Measurements from ENCODE around the gene PDCD7. TPM values are rescaled to one million over a fixed set of nuclear protein-coding genes. Genes with fewer than 3 reads are reported as not detected.
"Not testable (repeated sequence)": the region's sequence is repeated elsewhere in the genome, so short reads cannot be mapped to it uniquely, and the experiment has no call there.

Gene PDCD7
- 32.6 and 43.7 TPM in 2 replicates for total RNA-seq (2014; rRNA removed; shearing (Covaris generic); ENCODE audit: low replicate concordance)

- no peaks in the 10 kb centered on the region for H3K27me3 ChIP-seq
- peak; percentile 87 for DNase-seq
- peaks cover 27% of the 10 kb centered on the region for H3K36me3 ChIP-seq
- H3K9me3 ChIP-seq, result peaks cover 6% of the 10 kb centered on the region
- H3K4me3 ChIP-seq, result peak within 1 kb of the TSS; percentile 94
Observed at GRCh38 chr15:65133548-65134200, at the start of gene PDCD7. TSS of gene PDCD7 (minus strand) at chr15:65133808. CDS start at chr15:65133781, 27 bp downstream.

- Histone ChIP-seq H3K4me3 (no peak overlapping the region), H3K9me3 (no peaks in the 10 kb centered on the region), H3K27me3 (no peaks in the 10 kb centered on the region), H3K36me3 (peaks cover 48% of the 10 kb centered on the region)
- no peak for DNase-seq
Observed at GRCh38 chr15:65182538-65182937, 48.9 kb upstream of the PDCD7 start.

- not testable (repeated sequence) for H3K4me3 ChIP-seq, H3K27me3 ChIP-seq
Observed at GRCh38 chr15:65181582-65182353, 48.2 kb upstream of the PDCD7 start.

GRCh38 chr15:65180167-65180566 is 46.6 kb upstream of the PDCD7 start:
- no peak for DNase-seq
- H3K27me3 ChIP-seq, result no peaks in the 10 kb centered on the region
- H3K4me3 ChIP-seq, result no peak overlapping the region
- H3K9me3 ChIP-seq, result no peaks in the 10 kb centered on the region
- H3K36me3 ChIP-seq, result peaks cover 67% of the 10 kb centered on the region

More at GRCh38 chr15:65181582-65182353, 48.2 kb upstream of the PDCD7 start:
- H3K36me3 ChIP-seq, result peaks cover 56% of the 10 kb centered on the region
- not testable (repeated sequence) for DNase-seq, H3K9me3 ChIP-seq

GRCh38 chr15:65177901-65178300 is 44.3 kb upstream of the PDCD7 start:
- Histone ChIP-seq H3K36me3 (peaks cover 78% of the 10 kb centered on the region), H3K27me3 (no peaks in the 10 kb centered on the region), H3K4me3 (no peak overlapping the region), H3K9me3 (no peaks in the 10 kb centered on the region)
- peak; percentile 17 for DNase-seq

GRCh38 chr15:65176056-65176455 is 42.4 kb upstream of the PDCD7 start:
- H3K9me3 ChIP-seq, result no peaks in the 10 kb centered on the region
- no peak overlapping the region for H3K4me3 ChIP-seq
- peaks cover 88% of the 10 kb centered on the region for H3K36me3 ChIP-seq
- no peaks in the 10 kb centered on the region for H3K27me3 ChIP-seq
- DNase-seq, result no peak

GRCh38 chr15:65175511-65175910 is 41.9 kb upstream of the PDCD7 start:
- H3K27me3 ChIP-seq, result no peaks in the 10 kb centered on the region
- H3K36me3 ChIP-seq, result peaks cover 88% of the 10 kb centered on the region
- no peak for DNase-seq

GRCh38 chr15:65174509-65174908 is 40.9 kb upstream of the PDCD7 start:
- H3K36me3 ChIP-seq, result peaks cover 87% of the 10 kb centered on the region
- no peak overlapping the region for H3K4me3 ChIP-seq
- DNase-seq, result no peak
- H3K27me3 ChIP-seq, result no peaks in the 10 kb centered on the region
- H3K9me3 ChIP-seq, result no peaks in the 10 kb centered on the region

More at GRCh38 chr15:65175511-65175910, 41.9 kb upstream of the PDCD7 start:
- Histone ChIP-seq H3K9me3 (no peaks in the 10 kb centered on the region), H3K4me3 (no peak overlapping the region)

GRCh38 chr15:65172531-65172930 is 38.9 kb upstream of the PDCD7 start:
- no peak for DNase-seq
- Histone ChIP-seq H3K27me3 (no peaks in the 10 kb centered on the region), H3K4me3 (no peak overlapping the region), H3K36me3 (peaks cover 72% of the 10 kb centered on the region), H3K9me3 (no peaks in the 10 kb centered on the region)

GRCh38 chr15:65171428-65171827 is 37.8 kb upstream of the PDCD7 start:
- Histone ChIP-seq H3K27me3 (no peaks in the 10 kb centered on the region), H3K4me3 (no peak overlapping the region), H3K9me3 (no peaks in the 10 kb centered on the region), H3K36me3 (peaks cover 63% of the 10 kb centered on the region)
- no peak for DNase-seq

GRCh38 chr15:65165875-65166274 is 32.3 kb upstream of the PDCD7 start:
- Histone ChIP-seq H3K4me3 (no peak overlapping the region), H3K36me3 (peaks cover 55% of the 10 kb centered on the region), H3K27me3 (no peaks in the 10 kb centered on the region), H3K9me3 (no peaks in the 10 kb centered on the region)
- no peak for DNase-seq

- H3K4me3 ChIP-seq, result no peak overlapping the region
- H3K36me3 ChIP-seq, result peaks cover 46% of the 10 kb centered on the region
- no peaks in the 10 kb centered on the region for H3K27me3 ChIP-seq
- no peaks in the 10 kb centered on the region for H3K9me3 ChIP-seq
- no peak for DNase-seq
Observed at GRCh38 chr15:65164139-65164538, 30.5 kb upstream of the PDCD7 start.

- H3K36me3 ChIP-seq, result peaks cover 56% of the 10 kb centered on the region
- no peak for DNase-seq
Observed at GRCh38 chr15:65163041-65163440, 29.4 kb upstream of the PDCD7 start.

GRCh38 chr15:65156692-65157091 is 23.1 kb upstream of the PDCD7 start:
- Histone ChIP-seq H3K4me3 (no peak overlapping the region), H3K9me3 (no peaks in the 10 kb centered on the region), H3K36me3 (peaks cover 79% of the 10 kb centered on the region), H3K27me3 (no peaks in the 10 kb centered on the region)
- no peak for DNase-seq

More at GRCh38 chr15:65163041-65163440, 29.4 kb upstream of the PDCD7 start:
- Histone ChIP-seq H3K27me3 (no peaks in the 10 kb centered on the region), H3K9me3 (no peaks in the 10 kb centered on the region), H3K4me3 (no peak overlapping the region)

- Histone ChIP-seq H3K9me3 (no peaks in the 10 kb centered on the region), H3K36me3 (peaks cover 86% of the 10 kb centered on the region), H3K4me3 (no peak overlapping the region), H3K27me3 (no peaks in the 10 kb centered on the region)
- no peak for DNase-seq
Observed at GRCh38 chr15:65154720-65155119, 21.1 kb upstream of the PDCD7 start.

GRCh38 chr15:65147902-65148301 is 14.3 kb upstream of the PDCD7 start:
- Histone ChIP-seq H3K9me3 (no peaks in the 10 kb centered on the region), H3K27me3 (no peaks in the 10 kb centered on the region)
- no peak for DNase-seq

GRCh38 chr15:65146438-65146837 is 12.8 kb upstream of the PDCD7 start:
- H3K27me3 ChIP-seq, result no peaks in the 10 kb centered on the region
- no peak overlapping the region for H3K4me3 ChIP-seq
- no peak for DNase-seq
- no peaks in the 10 kb centered on the region for H3K9me3 ChIP-seq
- H3K36me3 ChIP-seq, result peaks cover 34% of the 10 kb centered on the region

More at GRCh38 chr15:65147902-65148301, 14.3 kb upstream of the PDCD7 start:
- Histone ChIP-seq H3K4me3 (no peak overlapping the region), H3K36me3 (peaks cover 46% of the 10 kb centered on the region)

GRCh38 chr15:65138631-65139030 is 5.0 kb upstream of the PDCD7 start:
- H3K27me3 ChIP-seq, H3K36me3 ChIP-seq, DNase-seq: not testable (repeated sequence)

More at GRCh38 chr15:65138631-65139030, 5.0 kb upstream of the PDCD7 start:
- not testable (repeated sequence) for H3K4me3 ChIP-seq, H3K9me3 ChIP-seq

All from MG63 (cell line).